GM18499 (cell line): ENCODE results near the gene ADAMTSL1.

ENCODE experiments used
- ATAC-seq: cut with Tn5 transposase; IDR thresholded peaks from one replicate; pipeline ENCODE4 v1.9.1; 2021; ENCODE audit warnings: moderate number of reproducible peaks; ENCODE audit not compliant: insufficient read depth, unreplicated experiment

ADAMTSL1 gene

DNA sequence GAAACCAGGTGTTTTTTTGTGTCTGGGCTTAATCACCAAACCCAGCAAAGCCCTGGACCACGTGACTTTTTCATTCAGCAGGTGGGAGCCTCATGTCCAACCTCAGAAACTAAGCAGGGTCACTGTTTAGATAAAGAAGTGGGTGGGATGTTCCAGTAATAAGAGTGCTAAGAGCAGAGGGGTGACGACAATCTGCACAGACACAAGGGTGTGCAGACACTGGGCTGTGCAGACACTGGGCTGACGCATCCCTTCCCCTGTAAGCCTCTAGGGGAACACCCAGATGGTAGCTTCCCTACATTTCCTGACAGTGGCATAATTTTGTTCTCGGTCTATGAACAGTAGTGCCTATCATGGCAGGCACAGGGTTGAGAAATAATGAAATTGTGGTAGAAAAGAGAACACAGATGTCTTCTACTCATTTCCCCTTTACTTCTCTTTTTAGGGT, 474.0 kb downstream of the ADAMTSL1 start:
- no peak for ATAC-seq

DNA sequence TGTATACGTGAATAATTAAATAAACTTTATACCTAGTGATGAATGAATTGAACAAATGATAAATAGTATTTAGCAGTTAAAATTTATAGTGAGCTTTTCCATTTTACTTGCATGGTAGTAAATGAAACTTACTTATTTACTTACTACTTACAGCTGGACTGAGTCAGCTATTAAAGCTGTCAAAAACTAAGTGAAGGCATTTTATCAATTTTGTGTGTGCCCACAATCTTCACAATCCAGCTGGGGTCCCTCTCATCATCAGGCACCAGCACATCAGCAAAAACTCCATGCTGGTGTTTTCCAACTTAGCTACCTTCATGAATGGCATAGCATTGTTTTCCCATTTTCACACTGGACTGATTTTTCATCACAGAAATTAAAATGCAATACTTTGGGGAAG, 478.0 kb downstream of the ADAMTSL1 start:
- ATAC-seq, result no peak

- ATAC-seq, result no peak
Observed at GRCh38 chr9:18955626-18956025, 481.7 kb downstream of the ADAMTSL1 start.
